ENCODE results near the gene SLC15A3. TPM values are rescaled to one million over a fixed set of nuclear protein-coding genes. Genes with fewer than 3 reads are reported as not detected.

SLC15A3 gene
- total RNA-seq, 2 donors from 2014 or later, result 3.3 to 19.4 TPM

DNA sequence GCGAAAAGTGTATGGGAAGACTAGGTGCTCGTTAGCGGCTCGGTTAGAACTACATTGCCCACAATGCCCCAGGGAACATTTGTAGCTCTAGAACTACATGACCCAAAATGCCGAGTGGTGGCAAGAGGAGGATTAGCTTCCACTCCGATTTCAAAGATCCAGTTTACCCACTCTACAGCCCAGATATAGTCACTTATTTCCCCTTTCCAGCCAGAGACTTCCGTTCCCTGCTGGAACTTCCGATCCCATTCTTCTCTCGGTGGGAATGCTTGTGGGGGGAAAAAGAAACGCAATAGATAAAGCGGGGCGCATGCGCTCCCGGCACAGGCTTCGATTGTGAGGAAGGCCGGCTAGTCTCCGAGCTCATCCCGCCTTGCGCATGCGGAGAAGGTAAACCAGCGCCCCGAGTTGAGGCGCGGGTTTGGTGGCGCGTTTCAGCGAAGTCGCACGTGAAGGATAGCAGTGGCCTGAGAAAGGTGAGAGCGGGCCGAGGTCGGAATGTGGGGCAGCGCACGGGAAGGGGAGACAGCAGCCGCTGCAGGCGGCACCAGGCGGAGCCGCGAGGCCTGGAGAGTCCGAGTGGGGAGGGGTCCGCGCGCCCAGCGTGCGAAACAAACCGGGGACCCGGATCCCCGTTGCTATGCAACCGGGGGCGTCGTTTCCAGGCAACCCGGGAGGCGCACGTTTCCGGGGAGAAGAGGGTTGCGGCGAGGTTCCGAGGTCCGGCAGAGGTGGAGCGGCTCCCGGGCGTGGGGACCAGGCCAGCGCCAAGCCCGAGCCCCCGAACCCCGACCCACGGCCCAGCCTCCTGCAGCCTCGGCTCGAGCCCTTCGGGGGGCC, 38.0 kb downstream of the SLC15A3 start, which contains the start of gene TMEM109:
TSS of gene TMEM109 (plus strand) at position 366 of the 840 bp plus-strand sequence. CDS start 5,536 bp downstream, outside the sequence.
- under 1% methylated on average over 51 of the region's 70 CpGs for WGBS
- H3K36me3 ChIP-seq, result no peaks in the 10 kb centered on the region
- peaks cover 21% of the 10 kb centered on the region for H3K4me1 ChIP-seq (replicated peaks)
- TF ChIP-seq POLR2A (IDR thresholded peaks at IDR 0.05) (peak; percentile 57), POLR2AphosphoS5 (IDR thresholded peaks at IDR 0.05) (peak; percentile 93)
- TF ChIP-seq, protein P1, sequence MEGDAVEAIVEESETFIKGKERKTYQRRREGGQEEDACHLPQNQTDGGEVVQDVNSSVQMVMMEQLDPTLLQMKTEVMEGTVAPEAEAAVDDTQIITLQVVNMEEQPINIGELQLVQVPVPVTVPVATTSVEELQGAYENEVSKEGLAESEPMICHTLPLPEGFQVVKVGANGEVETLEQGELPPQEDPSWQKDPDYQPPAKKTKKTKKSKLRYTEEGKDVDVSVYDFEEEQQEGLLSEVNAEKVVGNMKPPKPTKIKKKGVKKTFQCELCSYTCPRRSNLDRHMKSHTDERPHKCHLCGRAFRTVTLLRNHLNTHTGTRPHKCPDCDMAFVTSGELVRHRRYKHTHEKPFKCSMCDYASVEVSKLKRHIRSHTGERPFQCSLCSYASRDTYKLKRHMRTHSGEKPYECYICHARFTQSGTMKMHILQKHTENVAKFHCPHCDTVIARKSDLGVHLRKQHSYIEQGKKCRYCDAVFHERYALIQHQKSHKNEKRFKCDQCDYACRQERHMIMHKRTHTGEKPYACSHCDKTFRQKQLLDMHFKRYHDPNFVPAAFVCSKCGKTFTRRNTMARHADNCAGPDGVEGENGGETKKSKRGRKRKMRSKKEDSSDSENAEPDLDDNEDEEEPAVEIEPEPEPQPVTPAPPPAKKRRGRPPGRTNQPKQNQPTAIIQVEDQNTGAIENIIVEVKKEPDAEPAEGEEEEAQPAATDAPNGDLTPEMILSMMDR (IDR thresholded peaks at IDR 0.05), result peak in 2 of 4 experiments; percentile 22 to 23
- peak within 1 kb of the TSS; percentile 75 to 77 for H3K4me3 ChIP-seq
- no peaks in the 10 kb centered on the region for H3K27me3 ChIP-seq (replicated peaks; ENCODE audit: insufficient read depth)
- intact Hi-C loops (cut with DNase I), result loop anchor here (5.0 kb wide), 1 partner anchor 248 kb away; the partner anchor contains the start of gene VPS37C
- H3K27ac ChIP-seq, result peak within 1 kb of the TSS; percentile 94
- H3K9me3 ChIP-seq, result no peaks in the 10 kb centered on the region
- DNase-seq (ENCODE audit: low spot score), result peak; percentile 90

DNA sequence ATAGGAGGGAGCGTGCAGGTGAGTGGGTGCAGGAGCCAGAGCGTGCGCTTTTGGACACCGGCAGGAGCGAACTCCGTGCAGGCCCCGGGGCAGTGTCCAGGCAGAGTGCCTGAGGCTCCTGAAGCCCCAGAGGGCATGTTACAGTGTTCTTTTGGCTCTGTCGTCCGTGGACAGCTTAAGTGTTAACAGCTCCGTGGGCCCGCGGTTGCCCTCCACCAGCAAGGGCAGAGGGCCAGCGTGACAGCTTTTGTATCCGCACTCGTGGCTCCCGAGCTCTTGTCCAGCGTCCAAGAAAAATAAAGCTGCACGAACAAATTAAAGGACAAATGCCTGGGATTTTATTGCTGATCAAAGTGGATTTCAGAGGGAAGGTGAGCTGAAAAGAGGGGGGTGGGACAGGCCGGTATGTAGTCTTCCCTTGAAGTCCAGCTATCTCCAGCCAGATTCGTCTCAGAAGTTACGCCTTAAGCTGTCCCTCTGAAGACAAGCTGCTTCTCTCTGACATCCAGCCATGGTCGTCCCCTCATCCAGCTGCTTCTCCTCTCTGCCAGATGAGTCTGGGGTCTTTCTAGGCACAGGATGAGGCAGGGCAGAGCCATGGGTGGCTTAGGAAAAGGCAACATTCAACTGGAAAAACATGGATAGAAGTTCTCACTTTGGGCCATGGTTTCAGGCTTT, 39.0 kb downstream of the SLC15A3 start:
- intact Hi-C loops (cut with DNase I), result loop anchor here (5.0 kb wide), 1 partner anchor 249 kb away; the partner anchor contains the start of gene VPS37C
- peaks cover 21% of the 10 kb centered on the region for H3K4me1 ChIP-seq (replicated peaks)
- no peaks in the 10 kb centered on the region for H3K36me3 ChIP-seq
- peak; percentile 56 for DNase-seq (ENCODE audit: low spot score)
- no peaks in the 10 kb centered on the region for H3K9me3 ChIP-seq
- peak overlapping the region; percentile 94 for H3K27ac ChIP-seq
- peak; percentile 15 for TF ChIP-seq POLR2AphosphoS5 (IDR thresholded peaks at IDR 0.05)
- TF ChIP-seq, protein P1 (IDR thresholded peaks at IDR 0.05), result no peak
- no peak for TF ChIP-seq POLR2A (IDR thresholded peaks at IDR 0.05)
- H3K27me3 ChIP-seq (replicated peaks; ENCODE audit: insufficient read depth), result no peaks in the 10 kb centered on the region
- WGBS, result 41% methylated on average over 22 of the region's 22 CpGs
- peak overlapping the region in 1 of 2 donors; percentile 77 for H3K4me3 ChIP-seq

DNA sequence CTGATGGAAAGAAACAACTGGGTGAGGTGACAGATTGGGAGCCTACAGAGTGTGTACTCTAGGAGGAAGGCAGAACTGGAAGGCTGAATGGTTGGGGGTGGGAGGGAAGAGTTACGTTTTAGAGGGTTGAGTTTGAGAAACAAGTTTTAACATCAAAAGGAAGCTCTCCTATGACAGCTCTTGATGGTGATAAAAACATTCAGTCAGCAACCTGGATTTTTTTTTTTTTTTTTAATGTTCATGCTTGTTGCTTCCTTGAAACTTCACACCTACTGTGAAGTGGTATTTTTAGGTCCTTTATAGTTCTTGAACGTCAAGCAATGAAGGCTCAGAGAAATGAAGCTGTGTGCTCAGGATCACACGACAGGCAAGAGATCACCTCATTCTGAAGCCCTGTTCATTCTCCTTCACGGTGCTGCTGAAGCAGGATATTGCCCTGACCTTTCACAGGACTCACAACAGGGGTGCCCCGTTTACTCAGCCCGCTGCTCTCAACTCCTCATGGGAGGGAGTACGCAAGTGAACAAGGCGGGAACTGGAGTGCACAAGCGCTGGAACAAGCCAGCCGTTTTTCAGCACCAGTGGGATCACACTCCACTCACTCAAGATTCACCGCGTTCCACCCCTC, 39.6 kb downstream of the SLC15A3 start:
- no peaks in the 10 kb centered on the region for H3K9me3 ChIP-seq
- DNase-seq (ENCODE audit: low spot score), result no peak
- intact Hi-C loops (cut with DNase I), result loop anchor here (5.0 kb wide), 1 partner anchor 250 kb away; the partner anchor contains the start of gene VPS37C
- TF ChIP-seq POLR2A (IDR thresholded peaks at IDR 0.05) (no peak), POLR2AphosphoS5 (IDR thresholded peaks at IDR 0.05) (no peak)
- TF ChIP-seq, protein P1 (IDR thresholded peaks at IDR 0.05), result no peak
- peak overlapping the region in 1 of 2 donors; percentile 94 for H3K27ac ChIP-seq
- no peaks in the 10 kb centered on the region for H3K36me3 ChIP-seq
- H3K27me3 ChIP-seq (replicated peaks; ENCODE audit: insufficient read depth), result no peaks in the 10 kb centered on the region
- 64% methylated on average over 12 of the region's 12 CpGs for WGBS
- no peak overlapping the region for H3K4me3 ChIP-seq
- H3K4me1 ChIP-seq (replicated peaks), result peaks cover 21% of the 10 kb centered on the region

DNA sequence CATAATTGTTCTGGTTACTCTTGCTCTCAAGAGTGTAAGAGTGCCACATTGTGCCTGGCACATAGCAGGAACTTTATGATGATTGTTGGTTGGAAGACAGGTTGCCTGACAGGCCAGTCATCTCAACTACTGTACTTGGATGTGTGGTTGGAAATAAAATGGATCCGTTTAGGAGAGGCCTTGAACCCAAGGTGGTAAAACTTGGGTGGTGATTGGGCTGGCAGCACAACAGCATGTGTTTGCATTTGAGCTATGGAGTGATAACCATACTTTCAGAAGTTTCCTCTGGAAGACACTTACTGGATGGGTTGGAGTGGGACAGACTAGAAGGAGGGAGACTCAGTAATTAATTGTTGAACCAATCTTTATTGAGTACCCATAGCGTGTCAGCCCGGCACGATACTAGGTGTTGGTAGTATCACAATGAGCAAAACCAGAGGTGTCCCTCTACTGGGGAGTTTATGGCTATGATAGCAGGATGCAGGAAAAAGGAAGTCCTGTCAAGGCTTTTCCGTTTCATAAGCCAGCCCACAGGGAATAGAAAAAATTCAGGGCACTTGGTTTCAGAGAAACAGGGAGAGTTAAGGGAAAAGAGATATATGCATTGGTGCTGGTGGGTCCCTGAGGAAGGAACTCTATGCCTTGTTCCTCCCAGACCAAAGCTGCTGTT, 41.1 kb downstream of the SLC15A3 start:
- no peak overlapping the region for H3K4me3 ChIP-seq
- WGBS, result 75% methylated on average over 5 of the region's 5 CpGs
- intact Hi-C loops (cut with DNase I), result loop anchor here (5.0 kb wide), 1 partner anchor 251 kb away; the partner anchor contains the start of gene VPS37C
- H3K27ac ChIP-seq, result no peak overlapping the region
- TF ChIP-seq, protein P1 (IDR thresholded peaks at IDR 0.05), result no peak
- TF ChIP-seq POLR2A (IDR thresholded peaks at IDR 0.05) (no peak), POLR2AphosphoS5 (IDR thresholded peaks at IDR 0.05) (no peak)
- no peaks in the 10 kb centered on the region for H3K27me3 ChIP-seq (replicated peaks; ENCODE audit: insufficient read depth)
- peaks cover 13% of the 10 kb centered on the region for H3K4me1 ChIP-seq (replicated peaks)
- DNase-seq (ENCODE audit: low spot score), result no peak
- no peaks in the 10 kb centered on the region for H3K36me3 ChIP-seq
- no peaks in the 10 kb centered on the region for H3K9me3 ChIP-seq

Measured in prostate gland (tissue), 2 donors.